Large intestine (tissue), 3 donors: ENCODE results near the gene ASIC4. TPM values are rescaled to one million over a fixed set of nuclear protein-coding genes. Genes with fewer than 3 reads are reported as not detected.
A peak's percentile ranks its signal among the peaks of the same experiment; 100 is the strongest.

Experiments
- DNase-seq, 2 donors: peaks; one replicate each; pipeline versions ENCODE4 v3.0.0 to v3.0.0-alpha.2; 2013
- H3K27ac ChIP-seq: one replicate; pipeline ENCODE4 v1.5.1; 2013; ENCODE audit warnings: low read length
- H3K27me3 ChIP-seq: 2 replicates; pipeline ENCODE4 v1.6.1; 2013; ENCODE audit warnings: low read length; ENCODE audit not compliant: control insufficient read depth, insufficient read depth
- H3K36me3 ChIP-seq: 2 replicates; pipeline ENCODE4 v1.6.1; 2013; ENCODE audit warnings: low read length; ENCODE audit not compliant: control insufficient read depth, insufficient read depth
- H3K4me1 ChIP-seq: one replicate; pipeline ENCODE4 v1.6.1; 2013; ENCODE audit warnings: low read length; ENCODE audit not compliant: control insufficient read depth, insufficient read depth
- H3K4me3 ChIP-seq: one replicate; pipeline ENCODE4 v1.5.1; 2013; ENCODE audit warnings: low read length
- H3K9me3 ChIP-seq: one replicate; pipeline ENCODE4 v1.6.1; 2013; ENCODE audit warnings: mild to moderate bottlenecking, low read depth, low read length, moderate library complexity; ENCODE audit not compliant: control insufficient read depth
- WGBS: methylation state at CpG from one replicate; pipeline ENCODE4 v1.1.5; 2013; ENCODE audit warnings: low lambda C conversion rate; ENCODE audit not compliant: insufficient coverage; 5-methylcytosine and 5-hydroxymethylcytosine counted together
- polyA plus RNA-seq: library from polyadenylated mRNA; unstranded; fragments of 120-200 nt; gene quantifications from one replicate; pipeline ENCODE4 v1.2.1, GENCODE V29; 2013

Gene ASIC4
- polyA plus RNA-seq, 1 donor: 1.1 TPM

GRCh38 chr2:219482674-219483405 lies 31.4 kb upstream of the ASIC4 start:
- Histone ChIP-seq H3K9me3 (peaks cover 11% of the 10 kb centered on the region), H3K4me1 (peaks cover 37% of the 10 kb centered on the region), H3K27me3 (peaks cover 56% of the 10 kb centered on the region), H3K36me3 (peaks cover 2% of the 10 kb centered on the region), H3K27ac (no peak overlapping the region), H3K4me3 (no peak overlapping the region)
- peak in 1 of 2 donors; percentile 46 for DNase-seq
- WGBS: no CpG with 5 or more reads among the region's 17 CpGs

GRCh38 chr2:219483451-219484342 lies 30.6 kb upstream of the ASIC4 start:
- DNase-seq: no peak
- H3K4me3 ChIP-seq: no peak overlapping the region
- H3K36me3 ChIP-seq: peaks cover 2% of the 10 kb centered on the region
- H3K9me3 ChIP-seq: peaks cover 11% of the 10 kb centered on the region
- H3K4me1 ChIP-seq: peaks cover 37% of the 10 kb centered on the region
- peaks cover 56% of the 10 kb centered on the region for H3K27me3 ChIP-seq
- H3K27ac ChIP-seq: no peak overlapping the region
- no CpG with 5 or more reads among the region's 58 CpGs for WGBS

GRCh38 chr2:219484343-219485200 lies 29.7 kb upstream of the ASIC4 start:
- Histone ChIP-seq H3K27ac (no peak overlapping the region), H3K4me1 (peaks cover 37% of the 10 kb centered on the region), H3K4me3 (no peak overlapping the region), H3K27me3 (peaks cover 56% of the 10 kb centered on the region), H3K36me3 (peaks cover 2% of the 10 kb centered on the region), H3K9me3 (peaks cover 11% of the 10 kb centered on the region)
- peak in 1 of 2 donors; percentile 55 for DNase-seq
- no CpG with 5 or more reads among the region's 89 CpGs for WGBS

GRCh38 chr2:219485201-219485580 lies 29.1 kb upstream of the ASIC4 start:
- H3K27me3 ChIP-seq: peaks cover 56% of the 10 kb centered on the region
- no peak overlapping the region for H3K27ac ChIP-seq
- DNase-seq: no peak
- peaks cover 11% of the 10 kb centered on the region for H3K9me3 ChIP-seq
- peaks cover 37% of the 10 kb centered on the region for H3K4me1 ChIP-seq
- no CpG with 5 or more reads among the region's 12 CpGs for WGBS
- no peak overlapping the region for H3K4me3 ChIP-seq
- H3K36me3 ChIP-seq: no peaks in the 10 kb centered on the region

- WGBS: no CpG with 5 or more reads among the region's 8 CpGs
- DNase-seq: peak; percentile 62 to 65
- Histone ChIP-seq H3K27me3 (peaks cover 67% of the 10 kb centered on the region), H3K27ac (no peak overlapping the region), H3K4me3 (no peak overlapping the region), H3K9me3 (peaks cover 11% of the 10 kb centered on the region), H3K4me1 (peaks cover 37% of the 10 kb centered on the region), H3K36me3 (no peaks in the 10 kb centered on the region)
These were observed 27.8 kb upstream of the ASIC4 start for GRCh38 chr2:219486380-219486959.

GRCh38 chr2:219488149-219488843 lies 26.0 kb upstream of the ASIC4 start:
- peaks cover 68% of the 10 kb centered on the region for H3K27me3 ChIP-seq
- no peak overlapping the region for H3K27ac ChIP-seq
- peaks cover 14% of the 10 kb centered on the region for H3K9me3 ChIP-seq
- H3K4me1 ChIP-seq: peaks cover 26% of the 10 kb centered on the region
- H3K4me3 ChIP-seq: no peak overlapping the region
- DNase-seq: no peak
- no peaks in the 10 kb centered on the region for H3K36me3 ChIP-seq
- no CpG with 5 or more reads among the region's 17 CpGs for WGBS

GRCh38 chr2:219488844-219489194 lies 25.5 kb upstream of the ASIC4 start:
- H3K9me3 ChIP-seq: peaks cover 10% of the 10 kb centered on the region
- DNase-seq: no peak
- no peak overlapping the region for H3K27ac ChIP-seq
- H3K4me1 ChIP-seq: peaks cover 25% of the 10 kb centered on the region
- peaks cover 69% of the 10 kb centered on the region for H3K27me3 ChIP-seq
- H3K36me3 ChIP-seq: no peaks in the 10 kb centered on the region
- WGBS: no CpG with 5 or more reads among the region's 14 CpGs
- H3K4me3 ChIP-seq: no peak overlapping the region

GRCh38 chr2:219489315-219489714 lies 25.0 kb upstream of the ASIC4 start:
- no peak overlapping the region for H3K4me3 ChIP-seq
- no peak overlapping the region for H3K27ac ChIP-seq
- no peaks in the 10 kb centered on the region for H3K36me3 ChIP-seq
- peaks cover 69% of the 10 kb centered on the region for H3K27me3 ChIP-seq
- DNase-seq: no peak
- H3K9me3 ChIP-seq: peaks cover 5% of the 10 kb centered on the region
- WGBS: no CpG with 5 or more reads among the region's 9 CpGs
- H3K4me1 ChIP-seq: peaks cover 20% of the 10 kb centered on the region

GRCh38 chr2:219490186-219490585 lies 24.1 kb upstream of the ASIC4 start:
- peaks cover 69% of the 10 kb centered on the region for H3K27me3 ChIP-seq
- no peak overlapping the region for H3K27ac ChIP-seq
- H3K9me3 ChIP-seq: peaks cover 3% of the 10 kb centered on the region
- DNase-seq: no peak
- H3K4me1 ChIP-seq: peaks cover 17% of the 10 kb centered on the region
- no peaks in the 10 kb centered on the region for H3K36me3 ChIP-seq
- no CpG with 5 or more reads among the region's 23 CpGs for WGBS
- H3K4me3 ChIP-seq: no peak overlapping the region
